DMS 273 treated with DMSO at 0.1 percent for 48 hours (cell line): ENCODE measurements around the gene HIVEP3.

Experiments used
- DNase-seq: peaks from one replicate; lab custom pipeline; 2025; lab: John Stamatoyannopoulos, UW

HIVEP3 gene

GRCh38 chr1:41920658-41921057 is 1.9 kb upstream of the HIVEP3 start:
- no peak for DNase-seq

GRCh38 chr1:41919764-41920397 is 1.2 kb upstream of the HIVEP3 start:
- no peak for DNase-seq

- DNase-seq = no peak
Measured at GRCh38 chr1:41919131-41919530, 409 bp upstream of the HIVEP3 start.

- peak; percentile 28 for DNase-seq
Measured at GRCh38 chr1:41917835-41918449, 780 bp downstream of the HIVEP3 start.

GRCh38 chr1:41917076-41917475 is 1.6 kb downstream of the HIVEP3 start:
- no peak for DNase-seq

- DNase-seq = no peak
Measured at GRCh38 chr1:41915786-41916571, 2.7 kb downstream of the HIVEP3 start.

GRCh38 chr1:41914516-41914915 is 4.2 kb downstream of the HIVEP3 start:
- no peak for DNase-seq

GRCh38 chr1:41913014-41913413 is 5.7 kb downstream of the HIVEP3 start:
- no peak for DNase-seq

GRCh38 chr1:41908288-41908895 is 10.3 kb downstream of the HIVEP3 start:
- DNase-seq = no peak

GRCh38 chr1:41907446-41907845 is 11.3 kb downstream of the HIVEP3 start:
- DNase-seq = no peak

GRCh38 chr1:41906943-41907342 is 11.8 kb downstream of the HIVEP3 start:
- DNase-seq = no peak

GRCh38 chr1:41905093-41905675 is 13.5 kb downstream of the HIVEP3 start:
- DNase-seq = no peak

- DNase-seq = no peak
Measured at GRCh38 chr1:41902664-41903063, 16.1 kb downstream of the HIVEP3 start.

GRCh38 chr1:41902159-41902577 is 16.6 kb downstream of the HIVEP3 start:
- no peak for DNase-seq

- DNase-seq = no peak
Measured at GRCh38 chr1:41901551-41901950, 17.2 kb downstream of the HIVEP3 start.

GRCh38 chr1:41900603-41901444 is 17.9 kb downstream of the HIVEP3 start:
- DNase-seq = no peak

GRCh38 chr1:41898191-41898713 is 20.5 kb downstream of the HIVEP3 start:
- no peak for DNase-seq

GRCh38 chr1:41895552-41895951 is 23.2 kb downstream of the HIVEP3 start:
- DNase-seq = no peak

- no peak for DNase-seq
Measured at GRCh38 chr1:41894808-41895483, 23.8 kb downstream of the HIVEP3 start.

- no peak for DNase-seq
Measured at GRCh38 chr1:41894101-41894807, 24.5 kb downstream of the HIVEP3 start.
